ENCODE measurements around the gene ANKS4B. TPM values are rescaled to one million over a fixed set of nuclear protein-coding genes. Genes with fewer than 3 reads are reported as not detected.

ANKS4B gene
- total and polyA plus RNA-seq, 2 donors (not counting 3 experiments of a cell fraction or from before 2014, with no cell fraction given) = not detected

GRCh38 chr16:21223787-21224186 is 9.7 kb upstream of the ANKS4B start:
- Histone ChIP-seq H2AFZ (ENCODE audit: low read depth, low read length) (no peak overlapping the region), H3K9me3 (replicated peaks; ENCODE audit: control insufficient read depth, insufficient read depth, low read length) (no peaks in the 10 kb centered on the region), H3K9me1 (replicated peaks; ENCODE audit: control insufficient read depth, extremely low read depth, insufficient read depth, low read length) (no peaks in the 10 kb centered on the region), H3K36me3 (ENCODE audit: control insufficient read depth in 2 of 2, extremely low read depth in 1 of 2, insufficient read depth in 2 of 2, low read length in 2 of 2) (no peaks in the 10 kb centered on the region), H3K4me2 (ENCODE audit: insufficient read depth, low read length) (no peak overlapping the region), H3K9ac (replicated peaks; ENCODE audit: extremely low read depth, insufficient read depth, low read length) (no peak overlapping the region), H3K27ac (ENCODE audit: insufficient read depth, low read depth, low read length) (no peak overlapping the region), H3K4me3 (replicated peaks in 1 of 3; ENCODE audit: insufficient read depth in 1 of 3, low read depth in 1 of 3, low read length in 3 of 3) (no peak overlapping the region), H3K4me1 (ENCODE audit: control insufficient read depth, extremely low read depth, insufficient read depth, low read length) (no peaks in the 10 kb centered on the region), H3K79me2 (ENCODE audit: control insufficient read depth, insufficient read depth, low read length) (no peaks in the 10 kb centered on the region), H4K20me1 (replicated peaks; ENCODE audit: control insufficient read depth, extremely low read depth, insufficient read depth, low read length) (no peaks in the 10 kb centered on the region), H3K27me3 (ENCODE audit: control insufficient read depth in 2 of 2, insufficient read depth in 2 of 2, low read length in 2 of 2) (peaks cover 12 to 20% of the 10 kb centered on the region in 2 experiments)
- TF ChIP-seq EZH2 (IDR thresholded peaks at IDR 0.05; ENCODE audit: borderline replicate concordance, low read depth, low read length, severe bottlenecking) (no peak), POLR2AphosphoS5 (IDR thresholded peaks at IDR 0.05; ENCODE audit: insufficient read depth, low read depth, low read length) (no peak), CTCF (IDR thresholded peaks at IDR 0.05; ENCODE audit: extremely low read depth in 1 of 2, insufficient read depth in 1 of 2, low read depth in 1 of 2, low read length in 2 of 2) (no peak), POLR2A (IDR thresholded peaks at IDR 0.05; ENCODE audit: low read depth, low read length) (no peak), MYC (IDR thresholded peaks at IDR 0.05; ENCODE audit: low read depth, low read length) (no peak), JUN (IDR thresholded peaks at IDR 0.05; ENCODE audit: borderline replicate concordance, insufficient read depth, insufficient read length, low read depth) (no peak), MAX (IDR thresholded peaks at IDR 0.05; ENCODE audit: insufficient read depth, insufficient read length) (no peak), FOS (IDR thresholded peaks at IDR 0.05; ENCODE audit: borderline replicate concordance, insufficient read depth, low read length) (no peak), GATA2 (IDR thresholded peaks at IDR 0.05; ENCODE audit: insufficient read depth, insufficient read length, low read depth, low read length) (no peak)
- no TSS peak for BruUV-seq (replicated peaks)
- dilution Hi-C loops (cut with MboI; ENCODE audit: extremely low pct_ligation_motif_present, low sequenced_read_pairs) (no loop called here), intact Hi-C loops (cut with micrococcal nuclease) (no loop called here)
- FAIRE-seq = no peak
- POLR2A ChIA-PET = no interaction called here
- no peak for DNase-seq (ENCODE audit: low read depth, low spot score)
- CTCF ChIA-PET = no interaction called here

Measured in endothelial cell of umbilical vein (primary cell).